ENCODE results near the gene RELL1.

RELL1 gene

GRCh38 chr4:37586194-37586593 is 100.0 kb downstream of the RELL1 start:
- CTCF ChIA-PET = no interaction called here
- no peak for DNase-seq (ENCODE audit: extremely low spot score)
- no peak for TF ChIP-seq CTCF (IDR thresholded peaks at IDR 0.05; ENCODE audit: control extremely low read depth, extremely low read depth, low read depth, missing control alignments)
- POLR2A ChIA-PET = interaction anchor here (0.6 kb wide), 1 partner anchor 129 kb away, joined by 5 read pairs; no protein-coding TSS in a partner anchor

DNA sequence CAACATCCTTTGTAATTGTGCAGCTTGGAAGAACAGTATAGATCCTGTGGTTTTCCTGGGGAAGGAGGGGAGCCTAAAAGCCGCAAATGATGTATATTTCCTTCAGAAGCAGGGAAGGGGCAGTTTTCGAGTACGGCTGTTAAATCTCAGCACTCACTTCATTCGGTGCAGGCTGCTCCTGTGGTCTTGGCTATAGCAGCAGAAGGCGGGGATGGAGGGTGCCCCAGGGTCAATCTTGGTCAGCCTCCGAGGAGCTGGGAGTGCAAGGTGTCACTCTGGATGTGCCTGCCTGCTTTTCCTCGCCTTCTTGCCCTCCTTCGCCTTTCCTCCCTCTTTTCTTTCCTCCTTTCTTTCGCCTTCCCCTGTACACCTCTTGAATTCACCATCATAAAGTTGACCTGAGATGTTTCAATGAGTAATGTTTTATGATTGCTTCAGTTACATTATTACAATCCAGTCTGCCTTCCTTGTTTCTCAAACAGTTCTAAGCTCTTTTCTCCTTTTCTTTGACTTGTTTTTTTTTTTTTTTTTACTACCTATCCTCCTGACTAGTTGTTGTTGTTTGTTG is 101.6 kb downstream of the RELL1 start:
- ChIA-PET POLR2A (no interaction called here), CTCF (interaction anchor here (1.2 to 1.6 kb wide), 2 partner anchors 18 to 55 kb away, joined by 3 read pairs; no protein-coding TSS in a partner anchor)
- no peak for DNase-seq (ENCODE audit: extremely low spot score)
- TF ChIP-seq CTCF (IDR thresholded peaks at IDR 0.05; ENCODE audit: control extremely low read depth, extremely low read depth, low read depth, missing control alignments) = no peak

DNA sequence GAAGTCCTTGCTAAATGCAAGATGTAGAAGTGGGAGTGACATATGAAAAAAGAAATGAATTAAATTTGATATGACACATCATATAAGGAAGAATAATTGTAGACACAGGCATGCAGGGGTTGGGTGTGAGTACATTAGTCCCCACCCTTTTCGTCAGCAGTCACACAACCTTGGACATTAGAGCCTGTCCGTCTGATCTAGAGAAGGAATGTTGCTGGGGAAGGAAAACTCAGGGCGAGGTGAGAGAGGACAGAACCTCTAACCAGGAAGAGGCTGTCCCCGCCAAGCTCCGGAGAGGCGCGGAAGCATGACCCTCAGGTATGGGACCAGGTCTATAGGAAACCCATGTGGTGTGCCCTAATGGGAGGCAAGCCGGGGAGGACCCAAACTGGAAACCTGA is 102.1 kb downstream of the RELL1 start:
- DNase-seq (ENCODE audit: extremely low spot score) = no peak
- no peak for TF ChIP-seq CTCF (IDR thresholded peaks at IDR 0.05; ENCODE audit: control extremely low read depth, extremely low read depth, low read depth, missing control alignments)
- ChIA-PET POLR2A (no interaction called here), CTCF (interaction anchor here (1.2 to 1.6 kb wide), 2 partner anchors 19 to 55 kb away, joined by 3 read pairs; no protein-coding TSS in a partner anchor)

DNA sequence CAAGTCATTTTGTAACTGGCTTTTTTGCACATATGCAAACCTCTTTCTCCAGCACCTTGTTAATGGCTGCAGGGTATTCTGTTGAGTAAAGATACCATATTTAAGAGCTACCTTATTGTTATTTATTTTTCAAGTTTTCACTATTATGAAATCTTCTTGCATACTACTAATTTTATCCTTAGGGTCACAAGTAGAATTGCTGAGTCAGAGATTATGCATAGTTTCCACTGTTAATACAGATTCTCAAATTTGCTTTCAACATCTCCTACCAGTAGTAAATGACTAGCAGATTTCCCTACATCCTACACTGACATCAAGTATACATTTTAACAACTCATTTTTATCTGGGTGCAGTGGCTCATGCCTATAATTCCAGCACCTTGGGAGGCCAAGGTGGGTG is 112.6 kb downstream of the RELL1 start:
- TF ChIP-seq CTCF (IDR thresholded peaks at IDR 0.05; ENCODE audit: control extremely low read depth, extremely low read depth, low read depth, missing control alignments) = no peak
- ChIA-PET CTCF (interaction anchor here (0.8 kb wide), 1 partner anchor 9 kb away, joined by 3 read pairs; no protein-coding TSS in a partner anchor), POLR2A (no interaction called here)
- DNase-seq (ENCODE audit: extremely low spot score) = no peak

DNA sequence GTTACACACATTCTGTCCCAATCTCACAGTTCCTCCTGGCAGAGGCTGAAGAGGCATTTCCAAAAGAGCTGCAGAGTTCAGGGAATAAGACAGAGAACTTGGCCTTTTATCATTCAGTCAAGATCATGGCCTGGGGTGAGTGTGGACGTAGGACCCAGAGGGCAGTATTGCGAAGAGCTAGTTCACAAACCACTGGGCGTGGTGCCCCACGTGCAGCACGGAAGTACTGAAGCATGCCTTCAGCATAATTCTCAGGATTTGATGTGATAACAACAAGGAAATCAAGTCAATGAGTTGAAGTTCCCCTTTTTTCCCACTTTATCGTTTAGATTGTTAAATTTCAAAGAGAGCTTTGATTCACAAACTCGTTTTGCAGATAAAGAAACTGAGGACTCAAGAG is 117.7 kb downstream of the RELL1 start:
- ChIA-PET POLR2A (no interaction called here), CTCF (interaction anchor here (1.0 to 3.3 kb wide), 5 partner anchors 13 to 116 kb away, joined by 3 to 21 read pairs (median 4); a partner anchor contains a TSS)
- no peak for TF ChIP-seq CTCF (IDR thresholded peaks at IDR 0.05; ENCODE audit: control extremely low read depth, extremely low read depth, low read depth, missing control alignments)
- DNase-seq (ENCODE audit: extremely low spot score) = no peak

GRCh38 chr4:37567836-37568235 is 118.3 kb downstream of the RELL1 start:
- no peak for DNase-seq (ENCODE audit: extremely low spot score)
- ChIA-PET POLR2A (no interaction called here), CTCF (interaction anchor here (1.0 to 4.2 kb wide), 13 partner anchors 11 to 140 kb away, joined by 3 to 25 read pairs (median 4); a partner anchor contains a TSS)
- TF ChIP-seq CTCF (IDR thresholded peaks at IDR 0.05; ENCODE audit: control extremely low read depth, extremely low read depth, low read depth, missing control alignments) = no peak
